Neural cell (in vitro differentiated cells): ENCODE results near the gene LRRC45. TPM values are rescaled to one million over a fixed set of nuclear protein-coding genes. Genes with fewer than 3 reads are reported as not detected.
A peak's percentile ranks its signal among the peaks of the same experiment; 100 is the strongest.

Source experiments
- H2AFZ ChIP-seq: fragments of 200-600, 300-800 bp; sonication (generic), shearing (Covaris generic); 2 replicates; pipeline ENCODE4 v1.6.0; 2014; ENCODE audit warnings: low read depth, mild to moderate bottlenecking, antibody characterized with exemption, low read length, moderate library complexity
- H3F3A ChIP-seq: fragments of 200-600 bp; shearing (Covaris generic); 2 replicates; pipeline ENCODE4 v1.6.1; 2016; ENCODE audit warnings: mild to moderate bottlenecking, moderate library complexity, mixed read lengths, antibody characterized with exemption, low read length; ENCODE audit not compliant: insufficient read depth, poor library complexity, severe bottlenecking
- H3K27ac ChIP-seq: fragments of 200-600, 300-800 bp; sonication (generic), shearing (Covaris generic); 2 replicates; pipeline ENCODE4 v1.5.1; 2014; ENCODE audit warnings: mild to moderate bottlenecking, low read length, moderate library complexity
- H3K27me3 ChIP-seq: fragments of 300-800, 200-600 bp; sonication (generic), shearing (Covaris generic); 2 replicates; pipeline ENCODE4 v1.6.0; 2014; ENCODE audit warnings: mild to moderate bottlenecking, low read depth, low read length, moderate library complexity; ENCODE audit not compliant: insufficient read depth
- H3K36me3 ChIP-seq: fragments of 300-800, 200-600 bp; sonication (generic), shearing (Covaris generic); 2 replicates; pipeline ENCODE4 v1.5.1; 2014; ENCODE audit warnings: mild to moderate bottlenecking, antibody characterized with exemption, low read length, moderate library complexity; ENCODE audit not compliant: insufficient read depth
- H3K4me2 ChIP-seq: fragments of 300-800, 200-600 bp; sonication (generic), shearing (Covaris generic); 2 replicates; pipeline ENCODE4 v1.6.0; 2014; ENCODE audit warnings: mild to moderate bottlenecking, low read length
- H3K4me3 ChIP-seq: fragments of 300-800, 200-600 bp; sonication (generic), shearing (Covaris generic); 2 replicates; pipeline ENCODE4 v1.5.1; 2014; ENCODE audit warnings: mild to moderate bottlenecking, low read length, moderate library complexity
- H3K79me2 ChIP-seq: fragments of 200-600 bp; shearing (Covaris generic); replicated peaks from 2 replicates; pipeline ENCODE4 v1.6.0; 2014; ENCODE audit warnings: mild to moderate bottlenecking, low read length, moderate library complexity; ENCODE audit not compliant: insufficient read depth
- H3K9ac ChIP-seq: fragments of 300-800, 200-600 bp; sonication (generic), shearing (Covaris generic); 2 replicates; pipeline ENCODE4 v1.6.1; 2016; ENCODE audit warnings: mild to moderate bottlenecking, low read length, mixed read lengths
- H3K9me2 ChIP-seq: fragments of 200-600 bp; shearing (Covaris generic); 2 replicates; pipeline ENCODE4 v1.6.1; 2016; ENCODE audit warnings: mild to moderate bottlenecking, low read length, mixed read lengths; ENCODE audit not compliant: insufficient read depth
- H3K9me3 ChIP-seq: fragments of 200-600, 300-800 bp; sonication (generic), shearing (Covaris generic); 2 replicates; pipeline ENCODE4 v1.6.1; 2016; ENCODE audit warnings: mild to moderate bottlenecking, mixed run types, low read length, moderate library complexity, mixed read lengths
- H4K20me1 ChIP-seq: fragments of 200-600 bp; shearing (Covaris generic); 2 replicates; pipeline ENCODE4 v1.6.1; 2016; ENCODE audit warnings: mild to moderate bottlenecking, mixed run types; ENCODE audit not compliant: insufficient read depth
- EP300 ChIP-seq: fragments of 450-650 bp; conservative IDR thresholded peaks from 2 replicates; pipeline ENCODE4 v1.6.1; 2014; ENCODE audit warnings: antibody characterized with exemption, mild to moderate bottlenecking, moderate library complexity; ENCODE audit not compliant: poor library complexity, severe bottlenecking
- EZH2 ChIP-seq: fragments of 200-600, 300-800 bp; shearing (Covaris generic), sonication (generic); IDR thresholded peaks from 2 replicates; pipeline ENCODE4 v1.6.1; 2014; ENCODE audit warnings: antibody characterized with exemption, low read length, borderline replicate concordance, mild to moderate bottlenecking; ENCODE audit not compliant: insufficient read depth, poor library complexity, severe bottlenecking
- MXI1 ChIP-seq: fragments of 450-650 bp; conservative IDR thresholded peaks from 2 replicates; pipeline ENCODE4 v1.6.1; 2014; ENCODE audit warnings: antibody characterized with exemption, mild to moderate bottlenecking; ENCODE audit not compliant: poor library complexity, severe bottlenecking
- POLR2AphosphoS5 ChIP-seq: IDR thresholded peaks from 2 replicates; pipeline ENCODE4 v1.6.1; 2012
- RAD21 ChIP-seq: fragments of 450-650 bp; conservative IDR thresholded peaks from 2 replicates; pipeline ENCODE4 v1.6.1; 2014; ENCODE audit warnings: antibody characterized with exemption, mild to moderate bottlenecking, moderate library complexity
- REST ChIP-seq: IDR thresholded peaks from 2 replicates; pipeline ENCODE4 v1.6.1; 2012; ENCODE audit warnings: borderline replicate concordance
- SMC3 ChIP-seq: fragments of 450-650 bp; conservative IDR thresholded peaks from 2 replicates; pipeline ENCODE4 v1.6.1; 2014; ENCODE audit warnings: antibody characterized with exemption, mild to moderate bottlenecking, moderate library complexity; ENCODE audit not compliant: poor library complexity
- TAF1 ChIP-seq: IDR thresholded peaks from 2 replicates; pipeline ENCODE4 v1.6.1; 2012; ENCODE audit warnings: low read depth
- polyA plus RNA-seq: library from polyadenylated mRNA; depleted of rRNA; stranded (reverse); fragments of >200 nt; gene quantifications from 2 replicates; pipeline ENCODE4 v1.2.3, GENCODE V29; 2014
- TF ChIP-seq, protein P1 (sequence below): fragments of 450-650 bp; IDR thresholded peaks from 2 replicates; pipeline ENCODE4 v1.5.1; 2014; ENCODE audit warnings: antibody characterized with exemption, mild to moderate bottlenecking, moderate library complexity; ENCODE audit not compliant: poor library complexity, severe bottlenecking

The LRRC45 gene
- polyA plus RNA-seq, 1 donor from 2014 or later = 51.7 TPM

DNA sequence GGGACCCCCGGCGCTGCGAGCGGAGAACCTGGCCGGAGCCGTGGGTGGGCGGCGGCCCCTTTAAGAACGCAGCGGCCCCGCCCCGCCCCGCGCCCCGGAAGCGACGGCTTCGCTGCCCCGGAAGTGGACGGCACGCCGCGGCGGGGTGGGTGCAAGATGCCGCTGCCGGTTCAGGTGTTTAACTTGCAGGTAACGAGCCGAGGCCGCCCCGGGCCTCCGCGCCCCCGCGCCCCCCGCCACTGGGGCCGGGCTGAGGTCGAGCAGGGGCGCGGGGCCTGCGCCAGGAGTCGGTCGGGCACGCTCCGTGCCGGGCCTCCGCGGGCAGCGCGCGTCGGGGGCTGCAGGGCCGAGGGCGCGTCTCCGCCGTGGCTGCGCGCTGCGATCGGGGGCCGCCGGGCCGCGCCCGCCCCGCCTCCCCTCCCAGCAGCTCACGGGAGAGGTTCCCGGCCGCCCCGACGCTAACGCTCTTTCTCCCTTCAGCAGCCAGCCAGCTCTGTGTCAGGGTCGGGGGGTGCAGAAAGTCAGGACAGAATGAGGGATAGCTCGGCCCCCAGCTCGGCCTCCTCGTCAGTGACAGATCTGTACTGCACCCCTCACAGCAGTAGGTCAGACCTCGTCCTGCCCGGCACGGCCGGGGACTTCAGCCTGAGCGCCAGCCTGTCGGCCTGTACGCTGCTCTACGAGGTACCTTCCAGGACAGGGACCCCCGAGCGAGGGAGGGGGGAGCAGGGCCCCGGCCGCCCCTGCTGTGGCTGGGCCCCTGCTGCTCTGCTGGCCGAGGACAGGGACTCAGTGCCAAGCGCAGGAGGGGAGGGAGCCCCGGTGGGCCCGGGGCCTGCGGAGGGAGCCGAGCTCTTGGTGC is 28.9 kb downstream of the LRRC45 start, which contains the start of the genes GPS1 and RFNG:
GPS1 (plus strand) TSS at position 123 of the 862 bp plus-strand sequence; CDS start at position 157, 34 bp downstream.
RFNG (minus strand) TSS at position 36 of the 862 bp plus-strand sequence. CDS start 45 bp downstream, outside the sequence.
- Histone ChIP-seq H3K9ac (peak within 1 kb of the TSS; percentile 75), H3K9me3 (no peaks in the 10 kb centered on the region), H3K36me3 (no peaks in the 10 kb centered on the region), H2AFZ (no peak within 1 kb of the TSS), H3K27ac (no peak within 1 kb of the TSS), H4K20me1 (no peaks in the 10 kb centered on the region), H3K79me2 (peaks cover 10% of the 10 kb centered on the region), H3K4me3 (peak within 1 kb of the TSS; percentile 92), H3K4me2 (peak within 1 kb of the TSS; percentile 84), H3F3A (no peaks in the 10 kb centered on the region), H3K9me2 (no peaks in the 10 kb centered on the region), H3K27me3 (no peaks in the 10 kb centered on the region)
- TF ChIP-seq POLR2AphosphoS5 (peak; percentile 86), MXI1 (peak; percentile 89)
- TF ChIP-seq, protein P1, sequence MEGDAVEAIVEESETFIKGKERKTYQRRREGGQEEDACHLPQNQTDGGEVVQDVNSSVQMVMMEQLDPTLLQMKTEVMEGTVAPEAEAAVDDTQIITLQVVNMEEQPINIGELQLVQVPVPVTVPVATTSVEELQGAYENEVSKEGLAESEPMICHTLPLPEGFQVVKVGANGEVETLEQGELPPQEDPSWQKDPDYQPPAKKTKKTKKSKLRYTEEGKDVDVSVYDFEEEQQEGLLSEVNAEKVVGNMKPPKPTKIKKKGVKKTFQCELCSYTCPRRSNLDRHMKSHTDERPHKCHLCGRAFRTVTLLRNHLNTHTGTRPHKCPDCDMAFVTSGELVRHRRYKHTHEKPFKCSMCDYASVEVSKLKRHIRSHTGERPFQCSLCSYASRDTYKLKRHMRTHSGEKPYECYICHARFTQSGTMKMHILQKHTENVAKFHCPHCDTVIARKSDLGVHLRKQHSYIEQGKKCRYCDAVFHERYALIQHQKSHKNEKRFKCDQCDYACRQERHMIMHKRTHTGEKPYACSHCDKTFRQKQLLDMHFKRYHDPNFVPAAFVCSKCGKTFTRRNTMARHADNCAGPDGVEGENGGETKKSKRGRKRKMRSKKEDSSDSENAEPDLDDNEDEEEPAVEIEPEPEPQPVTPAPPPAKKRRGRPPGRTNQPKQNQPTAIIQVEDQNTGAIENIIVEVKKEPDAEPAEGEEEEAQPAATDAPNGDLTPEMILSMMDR = no peak

DNA sequence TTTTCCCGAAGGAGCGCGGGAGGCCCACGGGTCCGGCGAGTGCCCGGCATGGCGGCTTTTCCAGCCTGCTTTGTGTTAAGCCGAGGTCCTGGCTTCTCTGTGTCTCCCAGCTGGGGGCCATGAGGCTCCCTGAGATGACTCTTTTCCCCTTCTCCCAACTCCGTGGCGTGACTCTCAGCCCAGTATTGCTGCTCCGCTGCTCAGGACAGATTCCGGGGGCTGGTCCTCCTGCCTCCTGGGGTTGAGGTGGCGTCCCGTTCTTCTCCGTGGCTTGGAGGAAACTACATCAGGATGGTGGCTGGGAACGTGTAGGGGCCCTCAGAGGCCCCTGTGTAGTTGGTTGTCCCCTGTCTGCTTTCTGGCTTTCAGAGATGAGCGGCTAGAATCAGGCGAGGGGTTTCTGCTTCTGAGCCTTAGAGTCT is 29.5 kb downstream of the LRRC45 start:
- no peaks in the 10 kb centered on the region for H3K27me3 ChIP-seq
- H3F3A ChIP-seq = no peaks in the 10 kb centered on the region
- no peak overlapping the region for H2AFZ ChIP-seq
- no peaks in the 10 kb centered on the region for H3K9me2 ChIP-seq
- H3K9ac ChIP-seq = peak overlapping the region; percentile 75
- H4K20me1 ChIP-seq = no peaks in the 10 kb centered on the region
- H3K4me2 ChIP-seq = peak overlapping the region; percentile 84
- H3K4me3 ChIP-seq = peak overlapping the region; percentile 92
- no peak overlapping the region for H3K27ac ChIP-seq
- H3K79me2 ChIP-seq = peaks cover 10% of the 10 kb centered on the region
- H3K9me3 ChIP-seq = no peaks in the 10 kb centered on the region
- TF ChIP-seq TAF1 (no peak), EP300 (no peak), REST (no peak), RAD21 (no peak), EZH2 (no peak), MXI1 (no peak), SMC3 (no peak)
- TF ChIP-seq, protein P1 = no peak
- no peaks in the 10 kb centered on the region for H3K36me3 ChIP-seq
